Stimulated activated CD8-positive, alpha-beta memory T cell treated with anti-CD3 and anti-CD28 coated beads, Interleukin-7, amount 100 ng/mL, for 4 hours (primary cell): Measurements from ENCODE around the gene NPHS1.

ENCODE experiments used
- DNase-seq, 2 donors: peaks; one replicate each; pipeline ENCODE4 v3.0.0-alpha.2; 2020; ENCODE audit warnings: low read depth in 2 of 2

The NPHS1 gene

GRCh38 chr19:35789195-35789977 lies 62.9 kb downstream of the NPHS1 start:
- no peak for DNase-seq

GRCh38 chr19:35788205-35788960 lies 63.9 kb downstream of the NPHS1 start:
- DNase-seq, result no peak

- DNase-seq, result no peak
These were observed 65.0 kb downstream of the NPHS1 start for GRCh38 chr19:35787227-35787799.

- no peak for DNase-seq
These were observed 65.8 kb downstream of the NPHS1 start for GRCh38 chr19:35786299-35787160.

GRCh38 chr19:35785339-35785627 lies 67.0 kb downstream of the NPHS1 start:
- no peak for DNase-seq

- no peak for DNase-seq
These were observed 67.6 kb downstream of the NPHS1 start for GRCh38 chr19:35784503-35785338.

GRCh38 chr19:35783469-35784434 lies 68.6 kb downstream of the NPHS1 start:
- DNase-seq, result no peak

- DNase-seq, result no peak
These were observed 69.7 kb downstream of the NPHS1 start for GRCh38 chr19:35782589-35782988.

GRCh38 chr19:35781650-35782049 lies 70.7 kb downstream of the NPHS1 start:
- no peak for DNase-seq

- DNase-seq, result no peak
These were observed 71.6 kb downstream of the NPHS1 start for GRCh38 chr19:35780717-35781116.

GRCh38 chr19:35780058-35780457 lies 72.2 kb downstream of the NPHS1 start:
- DNase-seq, result no peak

GRCh38 chr19:35779033-35779432 lies 73.3 kb downstream of the NPHS1 start:
- no peak for DNase-seq

GRCh38 chr19:35777961-35778360 lies 74.3 kb downstream of the NPHS1 start:
- DNase-seq, result no peak

GRCh38 chr19:35777086-35777841 lies 75.0 kb downstream of the NPHS1 start:
- DNase-seq, result no peak

- DNase-seq, result no peak
These were observed 76.1 kb downstream of the NPHS1 start for GRCh38 chr19:35776102-35776788.
